CD4-positive, alpha-beta T cell (primary cell): ENCODE data around the gene SPRY1. TPM values are rescaled to one million over a fixed set of nuclear protein-coding genes. Genes with fewer than 3 reads are reported as not detected.

Source experiments
- ATAC-seq: fragments of 200-7000 bp; cut with Tn5 transposase; one replicate; pipeline ENCODE4 v1.10.0; 2022; ENCODE audit warnings: mild to moderate bottlenecking; ENCODE audit not compliant: poor library complexity
- CTCF ChIA-PET: fragments of 350-600 bp; sonication (Branson Sonifier 250); formaldehyde crosslinking; loops from one replicate; lab custom pipeline; 2021; ENCODE audit warnings: antibody characterized with exemption, inconsistent platforms; lab: Charles Lee
- POLR2A ChIA-PET: fragments of 350-600 bp; sonication (Branson Sonifier 250); formaldehyde crosslinking; loops from one replicate; lab custom pipeline; 2021; ENCODE audit warnings: antibody characterized with exemption, inconsistent platforms; lab: Charles Lee
- DNase-seq, 14 experiments: peaks; one replicate each; pipeline ENCODE4 v3.0.0-alpha.2; 2013 to 2020; ENCODE audit warnings: mixed read lengths in 2 of 14
- H3K27ac ChIP-seq, 2 donors: one replicate each; pipeline versions ENCODE4 v1.5.1 to v1.7.0; 2013; ENCODE audit warnings: low read length in 2 of 2, low read depth in 1 of 2, mild to moderate bottlenecking in 1 of 2
- H3K27me3 ChIP-seq, 2 experiments: 1 replicate in 1 of 2; 2 replicates in 1 of 2; pipeline versions ENCODE4 v1.6.1 to v1.7.0; 2013; ENCODE audit warnings: low read length in 2 of 2, control low read depth in 1 of 2, mild to moderate bottlenecking in 1 of 2, moderate library complexity in 1 of 2; ENCODE audit not compliant: insufficient read depth in 2 of 2, control insufficient read depth in 1 of 2
- H3K36me3 ChIP-seq: one replicate; pipeline ENCODE4 v1.6.1; 2013; ENCODE audit warnings: low read length, control low read depth; ENCODE audit not compliant: insufficient read depth
- H3K4me1 ChIP-seq: one replicate; pipeline ENCODE4 v1.6.1; 2013; ENCODE audit warnings: low read length, control low read depth; ENCODE audit not compliant: insufficient read depth
- H3K4me3 ChIP-seq: one replicate; pipeline ENCODE4 v1.5.1; 2013; ENCODE audit warnings: mild to moderate bottlenecking, low read length, moderate library complexity
- H3K9me3 ChIP-seq, 2 experiments: 1 replicate in 1 of 2; 2 replicates in 1 of 2; pipeline versions ENCODE4 v1.6.1 to v1.7.0; 2013; ENCODE audit warnings: low read length in 2 of 2, mild to moderate bottlenecking in 2 of 2, control low read depth in 1 of 2, moderate library complexity in 1 of 2; ENCODE audit not compliant: control insufficient read depth in 1 of 2, insufficient read depth in 1 of 2
- H3K27ac Mint-ChIP-seq: one replicate; pipeline ENCODE4 v1.8.0; 2020; ENCODE audit warnings: mixed read lengths
- H3K27me3 Mint-ChIP-seq: one replicate; pipeline ENCODE4 v1.8.0; 2021; ENCODE audit warnings: mixed read lengths
- H3K36me3 Mint-ChIP-seq: one replicate; pipeline ENCODE4 v1.8.0; 2021; ENCODE audit warnings: low read depth, mixed read lengths
- H3K4me1 Mint-ChIP-seq: one replicate; pipeline ENCODE4 v1.8.0; 2021; ENCODE audit warnings: low read depth, mixed read lengths
- H3K4me3 Mint-ChIP-seq: one replicate; pipeline ENCODE4 v1.8.0; 2020; ENCODE audit warnings: mild to moderate bottlenecking, mixed read lengths
- H3K9me3 Mint-ChIP-seq: one replicate; pipeline ENCODE4 v1.8.0; 2020; ENCODE audit warnings: mixed read lengths
- intact Hi-C, 2 experiments: fragments of 100-400 bp; cut with DNase I in 1 of 2; cut with micrococcal nuclease in 1 of 2; formaldehyde crosslinking; loops; one replicate each; pipeline versions ENCODE4 v1.15.1 to v1.9.0; 2023 to 2025; cut with DNase I, micrococcal nuclease
- total RNA-seq, 174 experiments: library from RNA in 2 of 174; stranded (reverse) in 2 of 174; gene quantifications; one replicate each; pipeline ENCODE4 v1.2.3 and lab custom pipeline; 2021 to 2026
- TF ChIP-seq, protein P1 (sequence below): fragments of 200-600 bp; IDR thresholded peaks from one replicate; pipeline ENCODE4 v1.8.0; 2022; ENCODE audit warnings: antibody characterized with exemption, mild to moderate bottlenecking

The SPRY1 gene
- total RNA-seq, 2 experiments from 2014 or later, result 19.6 to 20.3 TPM

DNA sequence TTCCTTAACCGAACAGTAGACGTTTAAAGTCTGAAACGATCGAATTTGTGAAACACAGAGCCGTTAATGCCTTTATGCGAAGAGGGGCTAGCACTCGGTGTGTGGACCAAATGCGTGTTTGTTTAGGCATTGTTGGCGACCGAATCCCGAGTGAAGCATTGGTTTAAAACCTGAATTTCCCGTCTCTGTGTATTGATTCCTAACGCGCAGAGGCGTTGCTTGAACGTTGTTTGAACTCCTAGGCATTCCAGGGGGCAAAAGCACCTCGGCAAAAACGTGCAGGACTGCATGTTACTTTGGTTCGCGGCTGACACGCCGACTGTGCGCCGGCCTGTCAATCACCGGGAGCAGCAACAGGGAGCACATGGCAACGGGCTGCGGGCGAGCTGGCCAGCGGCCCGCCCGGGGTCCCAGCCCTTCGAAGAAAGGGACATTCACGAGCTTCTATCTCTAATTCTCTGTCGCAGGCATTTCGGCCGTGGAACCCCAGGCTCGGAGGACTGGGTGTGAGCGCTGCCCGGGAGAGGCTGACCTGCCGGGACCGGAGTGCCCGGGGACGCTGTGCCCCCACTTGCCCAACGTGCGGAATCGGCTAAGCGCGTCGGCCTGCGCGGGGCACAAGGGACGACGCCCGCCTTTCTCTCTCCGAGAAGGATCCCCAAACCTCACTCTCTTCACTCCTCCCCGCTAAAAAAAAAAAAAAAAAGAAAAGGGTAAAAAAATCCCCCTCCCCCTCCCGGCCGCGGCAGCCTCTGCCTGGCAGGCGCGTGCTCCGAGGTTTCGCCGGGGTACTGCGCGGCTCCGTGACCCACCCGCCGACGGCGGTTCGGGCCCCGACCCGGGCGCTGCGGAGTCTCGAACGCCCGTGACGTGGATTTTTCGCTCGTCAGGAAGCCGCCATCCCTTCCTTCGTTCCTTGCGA lies 810 bp downstream of the SPRY1 start:
- Histone ChIP-seq H3K27me3 (peaks cover 4 to 11% of the 10 kb centered on the region in 2 experiments), H3K9me3 (peaks cover 0 to 8% of the 10 kb centered on the region in 2 experiments), H3K4me1 (peaks cover 33% of the 10 kb centered on the region), H3K4me3 (peak overlapping the region; percentile 75), H3K27ac (no peak overlapping the region), H3K36me3 (no peaks in the 10 kb centered on the region)
- H3K4me1 Mint-ChIP-seq, result peaks cover 30% of the 10 kb centered on the region
- H3K4me3 Mint-ChIP-seq, result peak overlapping the region; percentile 90
- ChIA-PET POLR2A (interaction anchor here (0.6 to 1.7 kb wide), 7 partner anchors 11 to 203 kb away, joined by 3 to 5 read pairs (median 3); no protein-coding TSS in a partner anchor), CTCF (no interaction called here)
- intact Hi-C loops, result loop anchor here (5.0 to 10.0 kb wide), 4 partner anchors 260 to 1317 kb away; partner anchors contain the start of genes ANKRD50 (in 1 of the 2), BBS12 (in 1 of the 2) and NUDT6 (in 1 of the 2)
- ATAC-seq (peak; percentile 35), DNase-seq (peak in 12 of 14 experiments; percentile 2 to 76 (median 30))
- H3K36me3 Mint-ChIP-seq, result peaks cover 14% of the 10 kb centered on the region
- peak overlapping the region; percentile 70 for H3K27ac Mint-ChIP-seq
- TF ChIP-seq, protein P1, sequence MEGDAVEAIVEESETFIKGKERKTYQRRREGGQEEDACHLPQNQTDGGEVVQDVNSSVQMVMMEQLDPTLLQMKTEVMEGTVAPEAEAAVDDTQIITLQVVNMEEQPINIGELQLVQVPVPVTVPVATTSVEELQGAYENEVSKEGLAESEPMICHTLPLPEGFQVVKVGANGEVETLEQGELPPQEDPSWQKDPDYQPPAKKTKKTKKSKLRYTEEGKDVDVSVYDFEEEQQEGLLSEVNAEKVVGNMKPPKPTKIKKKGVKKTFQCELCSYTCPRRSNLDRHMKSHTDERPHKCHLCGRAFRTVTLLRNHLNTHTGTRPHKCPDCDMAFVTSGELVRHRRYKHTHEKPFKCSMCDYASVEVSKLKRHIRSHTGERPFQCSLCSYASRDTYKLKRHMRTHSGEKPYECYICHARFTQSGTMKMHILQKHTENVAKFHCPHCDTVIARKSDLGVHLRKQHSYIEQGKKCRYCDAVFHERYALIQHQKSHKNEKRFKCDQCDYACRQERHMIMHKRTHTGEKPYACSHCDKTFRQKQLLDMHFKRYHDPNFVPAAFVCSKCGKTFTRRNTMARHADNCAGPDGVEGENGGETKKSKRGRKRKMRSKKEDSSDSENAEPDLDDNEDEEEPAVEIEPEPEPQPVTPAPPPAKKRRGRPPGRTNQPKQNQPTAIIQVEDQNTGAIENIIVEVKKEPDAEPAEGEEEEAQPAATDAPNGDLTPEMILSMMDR, result no peak
- H3K9me3 Mint-ChIP-seq, result no peaks in the 10 kb centered on the region
- H3K27me3 Mint-ChIP-seq, result peaks cover 27% of the 10 kb centered on the region

DNA sequence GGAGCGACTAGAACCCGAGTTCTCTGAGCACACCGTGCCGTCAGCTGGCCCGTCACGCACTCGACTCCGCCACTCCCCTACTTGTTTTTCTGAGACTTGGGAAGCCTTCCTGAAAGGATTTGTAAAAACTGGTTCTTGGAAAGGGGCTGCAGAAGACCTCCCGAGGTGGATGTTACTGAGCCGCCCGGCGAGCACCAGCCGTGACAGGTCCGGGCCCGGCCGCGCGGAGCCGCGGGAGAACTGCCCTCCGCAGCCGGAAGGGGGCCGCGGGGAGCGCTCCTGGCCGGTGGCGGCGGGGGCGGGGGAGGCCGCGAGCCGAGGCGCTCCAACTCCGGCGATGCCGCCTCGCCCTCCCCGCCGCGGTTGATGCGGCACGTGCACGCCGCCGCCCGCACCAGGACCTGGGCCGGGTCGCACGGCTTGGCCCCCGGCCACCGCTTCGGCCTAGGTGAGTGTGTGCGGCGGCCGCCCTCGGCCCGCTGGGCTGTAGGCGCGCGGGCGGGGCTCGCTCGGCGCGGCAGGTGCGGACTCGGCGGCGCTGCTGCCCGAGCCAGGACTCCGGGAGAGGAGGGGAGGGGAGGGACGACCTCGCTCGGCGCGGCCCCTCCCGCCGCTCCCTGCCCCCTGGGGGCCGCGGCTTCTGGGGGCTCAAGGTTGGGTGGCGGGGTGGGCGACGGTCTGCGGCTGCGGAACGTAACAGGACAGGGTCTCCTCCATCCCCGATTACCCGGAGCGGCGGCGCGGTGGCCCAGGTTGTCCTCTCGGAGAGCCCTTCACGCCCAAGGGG lies 1.7 kb downstream of the SPRY1 start:
- Histone ChIP-seq H3K4me1 (peaks cover 33% of the 10 kb centered on the region), H3K9me3 (peaks cover 0 to 8% of the 10 kb centered on the region in 2 experiments), H3K4me3 (peak overlapping the region; percentile 75), H3K27ac (no peak overlapping the region), H3K27me3 (peaks cover 4 to 11% of the 10 kb centered on the region in 2 experiments), H3K36me3 (no peaks in the 10 kb centered on the region)
- CTCF ChIA-PET, result no interaction called here
- peak overlapping the region; percentile 84 for H3K27ac Mint-ChIP-seq
- peak; percentile 48 for ATAC-seq
- no peaks in the 10 kb centered on the region for H3K9me3 Mint-ChIP-seq
- H3K4me1 Mint-ChIP-seq, result peaks cover 30% of the 10 kb centered on the region
- POLR2A ChIA-PET, result no interaction called here
- H3K4me3 Mint-ChIP-seq, result peak overlapping the region; percentile 90
- DNase-seq, result peak in 13 of 14 experiments; percentile 15 to 80 (median 42)
- peaks cover 27% of the 10 kb centered on the region for H3K27me3 Mint-ChIP-seq
- intact Hi-C loops, result loop anchor here (5.0 to 10.0 kb wide), 4 partner anchors 259 to 1317 kb away; partner anchors contain the start of genes ANKRD50 (in 1 of the 2), BBS12 (in 1 of the 2) and NUDT6 (in 1 of the 2)
- TF ChIP-seq, protein P1, result peak; percentile 21
- H3K36me3 Mint-ChIP-seq, result peaks cover 14% of the 10 kb centered on the region
